NCI-H1694 (cell line): ENCODE results near the gene TLN1.

Source experiments
- DNase-seq: peaks from one replicate; lab custom pipeline; 2025; lab: John Stamatoyannopoulos, UW

The TLN1 gene

DNA sequence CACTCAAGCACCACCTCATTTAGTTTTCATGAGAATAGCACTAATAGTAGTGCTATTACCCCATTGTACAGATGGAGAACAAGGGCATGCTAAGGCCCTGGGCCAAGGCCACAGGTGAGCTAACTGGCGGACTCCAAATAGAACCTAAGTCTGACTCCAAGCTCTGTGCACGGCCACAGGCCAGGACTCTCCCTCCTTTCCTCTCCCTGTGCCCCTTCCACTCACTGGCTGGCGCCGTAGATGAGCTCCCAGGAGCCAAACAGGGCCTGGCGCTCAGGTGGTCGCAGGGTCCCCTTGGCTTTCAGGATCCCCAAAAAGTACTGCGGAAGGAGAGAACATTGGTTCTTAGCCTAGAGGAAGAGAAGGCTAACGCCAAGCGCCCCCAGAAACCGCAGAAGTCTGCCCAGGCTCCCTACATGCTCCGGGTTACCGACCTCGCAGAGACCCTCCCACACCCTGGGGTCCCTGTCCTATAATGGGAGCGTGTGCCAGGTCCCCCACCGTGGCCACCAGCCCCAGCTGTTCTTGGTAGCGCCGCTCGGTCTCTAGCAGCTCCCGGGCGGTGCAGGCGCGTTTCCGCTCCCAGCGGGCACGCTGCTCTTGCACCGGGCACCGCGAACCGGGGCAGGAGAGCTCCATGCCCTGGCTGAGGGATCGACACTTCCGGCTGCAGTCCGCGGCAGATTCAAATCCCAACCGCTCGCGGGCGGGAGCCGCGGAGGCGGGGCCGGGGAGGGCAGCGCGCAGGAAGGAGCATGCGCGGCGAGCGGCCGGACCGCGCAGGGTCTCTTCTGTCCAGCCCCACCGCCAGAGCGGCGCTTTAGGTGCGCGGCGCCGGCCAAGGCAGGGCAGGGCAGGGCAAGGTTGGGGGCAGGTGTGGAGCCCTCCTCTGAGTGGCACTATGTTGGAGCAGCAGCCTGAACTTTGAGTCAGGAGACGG, 67.2 kb downstream of the TLN1 start, which contains the start of gene ARHGEF39:
TSS of gene ARHGEF39 (minus strand) at position 665 of the 940 bp plus-strand sequence. CDS start at position 639, 26 bp downstream.
- DNase-seq, result peak; percentile 50

DNA sequence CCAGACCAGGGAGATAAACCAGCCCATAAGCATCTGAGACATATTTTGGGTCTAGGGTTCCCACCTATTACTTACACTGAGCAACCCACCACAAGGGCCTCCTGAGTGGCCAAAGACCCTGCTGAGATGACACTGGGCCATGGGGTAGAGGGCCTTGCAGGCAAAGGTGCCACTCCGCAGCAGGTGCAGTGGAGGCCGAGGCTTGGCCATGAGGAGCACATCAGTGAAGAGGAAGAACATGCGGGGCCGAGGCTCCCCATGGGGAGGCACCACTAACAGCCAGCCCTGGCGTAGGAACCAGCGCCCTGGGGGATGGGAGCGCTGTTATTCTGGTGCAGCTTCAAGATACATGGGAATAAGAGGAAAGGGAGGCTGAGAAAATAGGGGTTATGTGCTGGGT, 69.6 kb downstream of the TLN1 start:
- no peak for DNase-seq

DNA sequence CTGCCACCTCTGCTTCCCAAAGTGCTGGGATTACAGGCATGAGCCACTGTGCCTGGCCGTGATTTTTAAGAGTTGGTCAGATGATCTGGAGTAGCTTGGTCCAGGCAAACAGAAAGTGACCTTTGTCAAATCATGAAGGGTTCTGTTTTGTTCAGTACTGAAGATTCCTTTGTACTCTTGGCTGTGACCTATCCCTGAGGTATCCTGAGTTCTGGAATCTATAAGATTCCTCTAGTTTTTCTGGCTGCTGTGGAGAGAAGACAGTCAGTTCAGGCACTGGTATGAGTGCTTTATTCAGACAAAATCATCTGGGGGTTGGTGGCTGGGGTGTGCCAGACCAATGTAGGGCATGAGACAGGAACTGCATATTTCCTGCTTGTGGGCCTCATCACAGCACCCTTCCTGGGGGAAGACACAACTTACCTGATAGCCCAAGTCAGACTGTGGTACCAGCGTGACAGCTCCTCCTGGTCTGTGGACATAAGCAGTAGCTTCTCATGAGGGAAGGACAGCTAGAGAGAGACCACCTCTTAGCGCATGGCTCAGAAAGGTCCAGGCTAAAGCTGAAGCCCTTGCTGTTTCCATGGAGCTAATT, 70.1 kb downstream of the TLN1 start:
- no peak for DNase-seq

DNA sequence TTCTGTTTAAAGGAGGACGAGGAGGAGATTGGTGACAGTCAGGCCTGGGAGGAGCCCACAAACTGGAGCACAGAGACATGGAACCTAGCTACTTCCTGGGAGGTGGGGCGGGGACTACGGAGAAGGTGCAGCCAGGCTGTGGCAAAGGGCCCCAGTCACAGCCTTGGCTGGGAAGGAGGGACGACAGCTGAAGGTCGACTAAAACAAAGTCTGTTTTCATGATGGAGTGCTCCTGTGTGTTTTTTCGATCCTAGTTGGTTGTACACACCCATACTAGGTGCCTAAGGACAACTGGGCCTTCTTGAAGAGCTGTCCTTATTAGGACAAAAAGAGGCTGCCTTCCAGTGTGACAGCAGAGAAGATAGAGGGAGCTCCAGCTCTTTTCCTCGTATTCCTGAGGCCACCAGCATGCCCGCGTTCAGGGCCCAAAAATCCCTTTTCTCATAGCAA, 71.0 kb downstream of the TLN1 start:
- peak; percentile 6 for DNase-seq

DNA sequence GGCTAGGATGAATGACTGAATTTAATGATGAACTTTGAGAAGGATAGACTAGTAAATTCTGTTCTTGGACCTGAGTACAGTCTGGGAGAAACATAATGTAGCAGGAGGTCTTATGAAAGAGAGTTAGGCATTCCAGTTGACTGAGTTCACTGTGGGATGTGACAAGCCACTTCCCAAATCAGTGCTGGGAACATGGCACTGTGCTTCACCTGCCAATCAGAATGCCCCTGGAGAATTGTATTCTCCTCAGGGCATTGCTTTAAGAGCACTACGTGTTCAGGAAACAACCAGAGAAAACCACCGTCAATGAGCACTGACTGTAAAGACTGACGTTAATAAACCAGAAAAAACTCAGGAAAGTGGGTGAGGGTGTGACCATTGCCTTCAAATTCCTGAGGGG, 72.7 kb downstream of the TLN1 start:
- no peak for DNase-seq

DNA sequence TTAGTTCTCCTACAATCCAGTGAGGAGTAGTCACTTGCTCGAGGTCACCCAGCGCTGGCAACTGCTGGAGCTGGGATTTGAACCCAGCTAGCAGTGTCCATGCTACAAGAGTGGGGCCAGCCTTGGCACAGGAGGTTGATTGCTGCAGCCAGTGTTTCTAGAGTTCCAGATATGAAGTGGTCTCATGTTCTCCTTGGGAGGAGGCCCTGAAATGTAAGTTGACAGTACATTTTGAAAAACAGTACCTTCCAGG, 73.1 kb downstream of the TLN1 start:
- no peak for DNase-seq

DNA sequence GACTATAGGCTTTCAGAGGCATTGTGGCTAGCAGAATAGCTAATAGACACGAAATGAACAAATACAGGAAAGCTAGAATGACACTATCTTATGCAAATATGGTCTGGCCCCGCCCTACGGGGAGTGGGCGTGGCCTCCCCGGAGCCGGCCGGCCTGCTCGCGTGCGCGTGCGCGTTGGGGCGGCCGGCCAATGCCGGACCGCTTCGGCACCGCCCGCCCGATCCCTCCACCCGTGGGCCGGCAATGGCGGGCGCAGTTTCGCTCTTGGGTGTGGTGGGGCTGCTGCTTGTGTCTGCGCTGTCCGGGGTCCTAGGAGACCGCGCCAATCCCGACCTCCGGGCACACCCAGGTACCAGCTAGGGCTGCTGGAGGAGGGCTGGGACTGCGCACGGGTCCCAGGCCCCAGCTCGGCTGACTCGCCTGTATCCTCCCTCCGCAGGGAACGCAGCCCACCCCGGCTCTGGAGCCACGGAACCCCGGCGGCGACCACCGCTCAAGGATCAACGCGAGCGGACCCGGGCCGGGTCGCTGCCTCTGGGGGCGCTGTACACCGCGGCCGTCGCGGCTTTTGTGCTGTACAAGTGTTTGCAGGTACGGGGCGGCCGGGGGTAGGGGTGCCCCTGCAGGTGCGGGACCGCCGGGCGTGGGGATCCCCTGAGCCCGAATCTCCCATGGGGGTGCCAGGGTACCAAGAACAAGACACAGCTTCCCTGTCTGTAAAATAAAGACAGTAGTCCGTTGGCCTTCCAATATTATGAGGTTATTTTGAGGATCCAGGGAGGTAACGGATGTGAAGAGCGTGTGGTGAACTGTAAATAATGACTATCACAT, 73.6 kb downstream of the TLN1 start, which contains the start of gene CCDC107:
TSS of gene CCDC107 (plus strand) at position 156 of the 831 bp plus-strand sequence. CDS start at position 244, 88 bp downstream.
- peak; percentile 84 for DNase-seq

DNA sequence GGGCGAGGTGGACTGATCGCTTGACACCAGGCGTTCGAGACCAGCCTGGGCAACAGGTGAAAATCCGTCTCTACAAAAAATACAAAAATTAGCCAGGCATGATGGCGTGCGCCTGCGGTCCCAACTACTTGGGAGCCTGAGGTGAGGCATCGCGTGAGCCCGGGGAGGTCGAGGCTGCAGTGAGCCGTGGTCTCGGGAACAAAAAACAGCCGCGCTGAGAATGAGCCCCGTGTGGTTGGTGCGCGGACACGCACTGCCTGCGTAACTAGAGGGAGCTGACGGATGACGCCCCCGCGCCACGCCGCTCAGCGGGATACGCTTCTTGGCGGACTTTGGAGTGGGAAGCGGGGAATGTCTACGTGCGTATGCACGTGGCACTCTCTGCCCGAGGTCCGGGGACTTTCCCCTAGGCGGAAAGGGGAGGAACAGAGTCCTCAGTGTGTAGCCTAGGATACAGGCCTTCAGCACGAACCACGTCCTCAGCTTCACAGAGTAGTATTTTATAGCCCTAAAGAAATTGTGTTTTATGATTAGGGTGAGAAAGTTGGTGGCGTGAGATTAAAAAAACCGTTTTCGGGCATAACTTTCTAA, 74.4 kb downstream of the TLN1 start, which contains the start of gene RMRP:
TSS of gene RMRP (minus strand) at position 474 of the 591 bp plus-strand sequence.
- DNase-seq, result peak; percentile 98

DNA sequence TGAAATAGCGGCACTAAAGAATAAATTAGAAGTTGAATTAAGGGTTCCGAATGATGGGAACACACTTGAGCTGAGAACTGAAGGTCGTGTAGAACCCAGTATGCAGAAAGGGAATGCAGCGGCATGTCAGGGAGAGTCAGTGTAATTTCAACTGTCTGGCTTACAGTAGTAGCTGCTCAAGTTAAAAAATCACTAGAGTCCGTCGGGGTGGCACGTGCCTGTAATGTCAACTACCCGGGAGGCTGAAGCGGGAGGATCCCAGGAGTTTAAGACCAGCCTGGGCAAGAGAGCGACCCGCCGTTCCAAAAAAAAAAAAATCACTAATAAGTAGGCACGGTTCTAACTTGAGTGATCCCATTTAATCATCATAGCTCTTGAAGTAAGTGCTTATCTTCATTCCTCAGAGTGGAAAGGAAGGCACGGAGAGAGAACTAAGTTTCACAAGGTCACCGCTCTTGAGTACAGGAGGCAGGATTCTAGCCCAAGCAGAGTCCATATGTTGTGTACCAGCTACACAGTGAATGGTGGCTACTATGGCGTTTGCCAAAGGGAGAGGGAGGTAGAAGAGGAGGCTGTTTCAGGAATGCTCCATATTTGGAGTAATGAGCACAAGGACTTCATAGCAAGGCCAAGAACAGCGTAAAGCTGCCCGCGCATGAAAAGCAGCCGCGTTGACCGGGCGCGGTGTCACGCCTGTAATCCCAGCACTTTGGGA, 75.0 kb downstream of the TLN1 start:
- peak; percentile 56 for DNase-seq

DNA sequence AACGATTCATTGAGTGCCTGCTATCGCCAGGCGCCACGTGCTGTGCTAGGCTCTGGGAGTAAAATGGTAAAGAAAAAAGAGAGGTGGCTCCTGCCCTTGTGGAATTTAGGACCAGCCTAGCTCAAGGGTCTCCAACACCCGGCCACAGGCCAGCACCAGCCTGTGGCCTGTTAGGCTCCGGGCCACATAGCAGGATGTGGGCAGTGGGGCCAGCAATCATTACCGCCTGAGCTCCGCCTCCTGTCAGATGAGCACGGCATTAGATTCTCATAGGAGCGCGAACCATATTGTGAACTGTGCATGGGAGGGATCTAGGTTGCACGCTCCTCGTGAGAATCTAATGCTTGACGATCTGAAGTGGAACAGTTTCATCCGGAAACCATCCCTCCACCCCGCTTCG, 75.6 kb downstream of the TLN1 start:
- no peak for DNase-seq

DNA sequence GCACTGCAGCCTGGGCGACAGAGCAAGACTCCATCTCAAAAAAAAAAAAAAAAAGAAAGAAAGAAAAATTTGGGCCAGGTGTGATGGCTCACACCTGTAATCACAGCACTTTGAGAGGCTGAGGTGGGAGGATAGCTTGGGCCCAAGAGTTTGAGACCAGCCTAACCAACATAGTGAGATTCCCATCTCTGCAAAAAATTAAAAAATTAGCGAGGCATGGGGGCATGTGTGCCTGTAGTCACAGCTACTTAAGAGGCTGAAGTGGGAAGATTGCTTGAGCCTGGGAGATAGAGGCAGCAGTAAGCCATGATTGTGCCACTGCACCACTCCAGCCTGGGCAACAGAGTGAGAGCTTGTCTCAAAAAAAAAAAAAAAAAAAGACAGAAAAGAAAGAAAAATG, 78.4 kb downstream of the TLN1 start:
- no peak for DNase-seq

DNA sequence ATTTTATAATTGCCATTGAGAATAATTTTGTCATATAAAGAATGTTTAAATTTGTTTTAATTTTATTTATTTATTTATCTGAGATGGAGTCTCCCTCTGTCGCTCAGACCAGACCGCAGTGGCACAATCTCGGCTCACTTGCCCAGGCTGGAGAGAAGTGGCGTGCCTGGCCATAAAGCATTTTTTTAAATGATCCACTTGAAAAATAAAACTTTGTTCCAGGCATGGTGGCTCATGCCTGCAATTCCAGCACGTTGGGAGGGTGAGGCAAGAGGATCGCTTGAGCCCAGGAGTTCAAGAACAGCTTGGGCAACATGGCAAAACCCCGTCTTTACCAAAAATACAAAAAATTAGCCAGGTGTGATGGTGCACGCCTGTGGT, 79.2 kb downstream of the TLN1 start:
- no peak for DNase-seq

DNA sequence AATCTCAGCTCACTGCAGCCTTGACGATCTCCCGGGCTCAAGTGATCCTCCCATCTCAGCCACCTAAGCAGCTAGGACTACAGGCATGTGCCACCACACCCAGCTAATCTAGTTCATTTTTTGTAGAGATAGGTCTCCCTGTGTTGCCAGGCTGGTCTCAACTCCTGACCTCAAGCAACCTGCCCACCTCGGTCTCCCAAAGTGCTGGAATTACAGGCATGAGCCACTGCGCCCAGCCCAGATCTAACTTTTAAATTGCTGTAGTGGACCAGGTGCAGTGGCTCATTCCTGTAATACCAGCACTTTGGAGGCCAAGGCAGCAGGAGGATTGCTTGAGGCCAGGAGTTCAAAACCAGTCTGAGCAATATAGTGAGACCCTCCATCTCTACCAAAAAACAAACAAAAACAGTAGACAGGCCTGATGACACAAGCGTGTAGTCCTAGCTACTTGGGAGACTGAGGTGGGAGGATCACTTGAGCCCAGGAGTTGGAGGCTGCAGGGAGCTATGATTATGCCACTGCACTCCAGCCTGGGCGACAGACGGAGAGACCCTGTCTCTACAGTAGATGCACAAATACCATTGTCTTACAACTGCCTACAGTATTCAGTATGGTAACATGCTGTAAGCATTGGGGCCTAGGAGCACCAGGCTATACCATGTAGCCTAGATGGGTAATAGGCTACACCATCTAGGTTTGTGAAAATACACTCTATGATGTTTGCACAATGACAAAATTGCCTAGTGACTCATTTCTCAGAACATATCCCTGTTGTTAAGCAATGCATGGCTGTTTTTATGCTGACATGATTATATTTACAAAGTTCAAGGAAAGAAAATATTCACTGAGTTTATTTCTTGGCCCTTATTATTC, 79.8 kb downstream of the TLN1 start:
- DNase-seq, result no peak

DNA sequence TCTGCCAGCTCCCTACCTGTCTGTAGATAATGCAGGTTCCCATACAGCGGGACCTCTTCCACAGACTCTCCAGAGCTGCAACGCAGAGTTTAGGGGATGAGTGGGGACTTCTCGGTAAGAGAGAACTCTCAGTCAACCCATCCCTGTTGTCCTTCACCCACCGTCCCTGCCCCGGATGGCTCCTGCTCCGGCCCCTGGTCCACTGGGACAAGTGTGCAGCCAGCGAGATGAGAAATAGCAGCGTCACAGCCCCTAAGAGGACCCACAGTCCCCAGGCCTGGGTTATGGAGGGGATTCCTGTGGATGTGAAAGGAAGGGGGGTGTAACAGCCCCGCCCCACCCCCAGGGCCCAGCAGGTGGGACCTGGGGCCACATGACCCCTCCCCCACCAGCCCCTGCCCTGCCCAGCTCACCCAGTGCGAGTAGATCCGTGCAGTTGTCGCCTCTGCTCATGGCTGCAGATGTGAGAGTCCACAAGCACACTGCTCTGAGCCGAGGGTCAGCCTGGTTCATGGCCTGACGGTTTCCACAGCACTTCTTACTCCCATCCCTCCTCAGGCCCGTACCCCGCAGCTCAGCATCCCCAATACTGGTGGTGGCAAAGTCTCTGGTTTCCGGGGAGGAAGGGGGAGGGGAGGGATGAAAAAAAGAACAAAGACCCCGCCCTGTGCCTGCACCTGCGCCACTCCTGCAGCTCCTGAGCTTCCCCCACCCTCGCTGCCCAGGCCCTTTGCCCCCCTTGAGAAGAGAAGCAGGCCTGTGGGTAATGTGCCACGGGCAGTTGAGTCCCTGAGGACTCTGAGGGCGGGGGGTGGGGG, 81.4 kb downstream of the TLN1 start, which contains the start of gene SIT1:
TSS of gene SIT1 (minus strand) at position 591 of the 818 bp plus-strand sequence. CDS start at position 513, 78 bp downstream.
- DNase-seq, result no peak

DNA sequence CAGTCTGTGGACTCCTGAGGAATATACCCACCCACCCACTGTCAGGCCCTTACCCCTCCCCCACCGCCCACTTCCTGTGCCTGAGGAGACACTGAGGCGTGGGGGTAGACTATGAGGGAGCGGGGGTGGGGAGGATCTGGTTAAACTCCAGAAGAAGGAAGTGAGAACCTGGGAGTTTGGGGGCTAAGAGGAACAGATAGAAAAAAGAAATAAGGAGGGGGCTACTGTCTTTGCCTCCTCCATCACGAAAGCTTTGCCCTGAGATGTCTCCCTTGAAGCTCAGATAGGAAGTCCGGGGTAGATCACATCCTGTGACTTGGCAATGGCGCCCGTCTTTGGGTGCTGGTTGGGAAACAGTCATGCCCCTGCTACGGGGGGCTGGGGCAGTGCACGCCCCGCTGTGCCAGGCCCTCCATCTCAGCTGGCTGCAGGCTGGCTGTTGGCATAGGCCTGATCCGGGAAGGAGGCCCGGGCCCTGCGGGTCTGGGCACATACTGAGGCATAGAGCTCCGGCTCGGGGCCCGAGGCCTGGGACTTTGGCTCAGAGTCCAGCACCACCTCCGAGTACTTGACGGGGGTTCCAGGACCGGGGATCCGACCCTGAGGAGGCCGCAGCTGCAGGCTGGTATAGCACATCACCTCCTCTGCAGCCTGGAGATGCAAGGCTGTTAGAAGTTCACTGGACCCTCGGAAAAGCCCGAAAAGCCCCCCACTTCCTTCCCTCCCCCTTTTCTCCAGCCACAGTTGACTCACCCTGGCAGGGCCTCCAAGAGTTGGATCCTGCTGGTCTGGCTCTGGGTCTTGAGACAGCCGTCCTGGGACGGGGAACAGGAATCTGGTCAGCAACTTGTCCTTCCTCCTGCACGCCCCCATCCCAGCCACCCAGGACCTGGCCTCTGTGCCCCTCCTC, 82.3 kb downstream of the TLN1 start:
- DNase-seq, result no peak
